ENCODE results near the gene M6PR.
"Not testable (repeated sequence)": the region's sequence is repeated elsewhere in the genome, so short reads cannot be mapped to it uniquely, and the experiment has no call there.

M6PR gene

DNA sequence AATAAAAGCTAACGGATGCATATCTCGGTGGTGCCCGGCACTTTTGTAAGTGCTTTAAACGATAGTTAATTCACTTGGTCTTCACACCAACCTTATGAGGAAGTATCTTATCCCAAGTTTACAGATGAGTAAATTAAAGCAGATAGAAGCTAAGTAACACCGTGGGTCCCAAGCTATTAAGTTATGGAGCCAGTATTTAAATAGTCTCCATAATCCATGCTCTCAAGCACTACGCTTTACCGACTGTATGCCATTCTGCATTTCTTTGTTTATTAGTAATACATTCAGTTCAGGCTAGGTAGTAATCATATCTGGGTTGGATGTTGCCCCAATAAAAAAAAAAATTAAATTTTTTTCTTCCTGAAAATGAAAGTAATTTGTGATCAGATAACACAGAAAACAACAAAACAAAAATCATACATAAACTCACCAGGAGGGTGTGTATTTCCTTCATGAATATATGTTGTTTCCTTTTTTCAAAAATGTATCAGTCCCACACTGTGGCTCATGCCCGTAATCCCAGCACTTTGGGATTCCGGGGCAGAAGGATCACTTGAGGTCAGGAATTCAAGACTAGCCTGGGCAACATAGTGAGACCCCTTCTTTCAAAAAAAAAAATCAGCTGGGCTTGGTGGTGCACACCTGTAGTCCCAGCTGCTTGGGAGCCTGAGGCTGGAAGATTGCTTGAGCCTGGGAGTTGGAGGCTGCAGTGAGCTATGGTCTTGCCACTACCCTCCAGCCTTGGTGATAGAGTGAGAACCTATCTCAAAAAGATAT lies 1.4 kb upstream of the M6PR start:
- DNase-seq, result no peak

DNA sequence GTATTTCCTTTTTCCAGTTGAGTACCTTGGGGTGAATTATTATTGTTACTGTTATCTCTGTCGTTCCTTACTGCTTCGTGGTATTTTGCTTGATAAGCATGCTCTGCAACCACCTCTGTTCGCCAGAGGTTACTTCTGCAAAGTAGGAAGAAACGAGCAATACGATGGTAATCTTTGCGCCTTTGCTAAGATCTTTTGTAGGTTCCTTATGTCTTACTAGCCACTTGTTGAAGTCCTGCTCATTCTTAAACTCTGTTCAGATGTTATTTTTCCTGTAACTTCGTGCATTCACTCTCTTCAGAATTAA lies 729 bp upstream of the M6PR start:
- DNase-seq, result no peak

DNA sequence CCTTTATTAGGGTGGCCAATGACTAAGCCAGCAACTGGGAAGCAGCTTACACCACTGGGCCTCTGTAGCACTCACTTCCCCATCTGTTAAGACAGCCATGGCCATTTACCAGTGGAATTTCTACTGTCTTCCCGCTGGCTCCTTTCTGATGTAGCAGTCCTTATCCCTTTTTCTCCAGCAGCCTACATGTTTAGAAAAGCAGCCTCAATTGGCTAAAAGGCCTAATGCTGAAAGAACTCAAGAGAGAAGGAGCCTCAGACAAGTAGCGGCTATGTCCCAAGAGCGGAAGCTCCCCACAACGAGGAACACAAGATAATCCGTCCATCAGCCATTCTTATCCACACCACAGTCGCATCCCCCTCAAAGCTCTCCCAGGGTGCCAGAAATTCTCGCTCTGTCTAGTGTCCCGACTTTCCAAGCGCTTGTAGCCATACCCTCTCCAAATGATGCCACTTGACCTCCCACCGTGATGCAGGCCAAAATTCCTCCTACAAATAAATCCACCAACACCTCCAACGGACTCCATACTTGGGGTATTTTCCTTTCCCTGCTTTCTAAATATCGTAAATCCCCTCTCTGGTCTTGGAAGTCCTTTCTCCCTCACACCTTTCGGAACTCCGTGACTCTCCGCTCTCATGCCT lies 624 bp downstream of the M6PR start:
- no peak for DNase-seq

DNA sequence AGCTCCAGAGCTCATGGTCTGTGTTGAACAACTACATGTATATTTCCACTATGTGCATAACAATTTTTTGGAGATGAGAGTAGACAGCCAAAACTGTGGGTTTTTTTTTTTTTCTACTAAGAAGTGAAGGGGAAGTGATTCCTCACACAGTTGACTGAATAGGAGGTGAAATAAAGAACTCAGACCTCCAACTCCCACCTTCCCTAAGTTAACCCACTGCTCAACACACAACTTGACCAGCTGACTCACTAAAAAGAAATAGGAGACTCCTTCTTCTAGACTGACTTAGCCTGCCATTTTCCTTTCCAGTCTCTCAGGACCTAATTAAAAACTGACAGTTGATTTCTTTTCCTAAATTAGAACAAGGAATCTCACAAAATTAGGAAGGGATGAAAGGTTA lies 1.7 kb downstream of the M6PR start:
- DNase-seq, result no peak

DNA sequence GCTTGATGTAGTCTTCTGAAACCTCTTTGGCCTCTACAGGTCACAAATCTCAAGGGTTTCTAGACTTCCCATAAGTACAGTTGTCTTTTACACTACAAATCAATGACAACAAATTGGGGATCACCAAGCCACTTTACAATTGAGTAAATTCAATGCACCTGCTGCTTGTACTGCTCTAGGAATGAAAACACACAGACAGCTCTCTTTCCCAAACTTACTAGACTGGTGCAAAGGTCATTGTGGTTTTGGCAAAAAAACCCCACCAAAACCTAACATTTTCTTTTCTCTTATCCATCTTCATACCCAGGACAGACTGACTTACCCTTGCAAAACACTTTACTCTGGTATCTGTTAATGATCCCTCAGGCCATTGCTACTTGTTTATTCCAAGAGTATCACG lies 2.7 kb downstream of the M6PR start:
- DNase-seq, result no peak

DNA sequence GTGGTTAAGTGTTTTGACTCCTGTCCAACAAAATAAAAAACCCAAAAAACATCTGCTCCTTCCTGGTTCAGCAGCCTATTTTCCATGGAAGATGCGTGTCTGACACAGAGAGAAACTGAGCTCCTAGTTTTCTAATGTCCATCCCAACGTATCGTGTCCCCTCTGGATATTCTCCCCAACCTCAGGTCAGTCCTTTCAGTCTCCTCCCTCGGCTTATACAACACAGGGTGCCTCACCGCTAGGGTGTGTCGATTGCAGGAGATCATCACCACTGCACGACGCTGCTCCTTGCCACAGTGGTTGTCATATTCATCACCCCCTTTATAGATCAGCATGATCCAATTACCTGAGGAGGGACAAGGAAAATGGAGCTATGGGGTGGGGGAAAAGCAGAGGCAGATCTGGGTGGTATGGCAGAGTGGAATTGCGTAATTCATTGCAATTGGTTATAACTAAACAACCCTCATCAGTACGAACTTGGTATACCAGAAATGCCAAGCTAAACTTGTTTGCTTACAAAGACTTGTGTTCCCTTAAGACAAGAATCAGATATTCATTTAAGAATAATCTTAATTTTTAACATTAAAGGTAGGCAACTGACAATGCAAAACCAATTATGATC lies 5.8 kb downstream of the M6PR start:
- no peak for DNase-seq

DNA sequence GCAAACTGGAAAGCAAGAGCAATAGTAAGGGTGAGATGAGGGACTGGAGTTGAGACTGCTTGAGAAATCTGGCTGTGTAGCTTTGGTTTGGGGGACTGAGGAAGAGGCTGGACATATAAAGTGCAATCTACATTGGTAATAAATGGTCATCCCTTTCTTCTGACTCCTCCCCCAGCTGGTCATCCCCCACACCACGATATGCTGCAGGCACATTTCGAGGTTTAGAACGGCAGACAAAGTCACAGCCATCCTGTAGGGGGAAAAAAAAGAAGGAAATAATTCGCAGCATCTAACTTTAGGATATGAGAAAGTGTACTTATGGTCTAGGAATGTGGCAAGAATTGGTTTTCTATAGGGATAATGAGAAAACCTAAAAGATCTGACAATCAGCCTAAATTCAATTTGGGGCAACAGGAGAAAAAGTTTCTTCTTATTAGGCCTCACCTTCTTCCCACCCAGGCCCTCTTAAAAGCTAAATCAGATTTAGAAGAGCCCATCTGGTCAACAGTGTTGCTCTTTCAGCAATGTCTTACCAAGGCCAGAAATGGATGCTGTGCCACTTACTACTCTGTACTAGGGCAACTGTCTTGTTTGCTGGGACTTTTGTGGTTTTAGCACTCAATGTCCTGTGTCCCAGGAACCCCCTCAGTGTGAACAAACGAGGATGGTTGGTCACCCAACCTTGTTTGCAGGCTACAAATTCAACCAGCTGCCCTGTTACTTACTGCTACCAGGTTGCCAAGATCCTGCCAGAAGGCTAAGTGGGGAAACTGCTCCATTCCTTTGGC lies 7.6 kb downstream of the M6PR start:
- DNase-seq, result no peak

DNA sequence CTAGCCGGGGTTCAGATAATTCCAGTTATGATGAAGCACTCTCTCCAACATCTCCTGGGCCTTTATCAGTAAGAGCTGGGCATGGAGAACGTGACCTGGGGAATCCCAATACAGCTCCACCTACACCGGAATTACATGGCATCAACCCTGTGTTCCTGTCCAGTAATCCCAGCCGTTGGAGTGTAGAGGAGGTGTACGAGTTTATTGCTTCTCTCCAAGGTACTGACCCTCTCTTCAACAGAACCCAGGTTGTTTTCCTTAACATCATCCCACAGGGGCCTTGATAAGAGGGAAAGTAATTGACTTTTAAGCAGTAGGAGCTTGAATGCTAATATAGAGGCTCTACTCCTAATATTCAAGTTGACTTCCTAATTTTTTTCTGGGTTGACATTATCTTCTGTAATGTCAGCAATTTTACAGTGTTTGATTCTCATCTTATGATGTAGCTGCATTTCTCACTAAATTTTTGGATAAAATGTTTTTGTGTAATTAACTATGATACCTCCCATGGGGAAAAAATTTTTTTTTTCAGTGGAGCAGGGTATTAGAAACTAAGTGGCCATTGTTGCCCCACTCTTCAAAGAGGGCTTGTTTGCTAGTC lies 11.5 kb downstream of the M6PR start:
- DNase-seq, result not testable (repeated sequence)

DNA sequence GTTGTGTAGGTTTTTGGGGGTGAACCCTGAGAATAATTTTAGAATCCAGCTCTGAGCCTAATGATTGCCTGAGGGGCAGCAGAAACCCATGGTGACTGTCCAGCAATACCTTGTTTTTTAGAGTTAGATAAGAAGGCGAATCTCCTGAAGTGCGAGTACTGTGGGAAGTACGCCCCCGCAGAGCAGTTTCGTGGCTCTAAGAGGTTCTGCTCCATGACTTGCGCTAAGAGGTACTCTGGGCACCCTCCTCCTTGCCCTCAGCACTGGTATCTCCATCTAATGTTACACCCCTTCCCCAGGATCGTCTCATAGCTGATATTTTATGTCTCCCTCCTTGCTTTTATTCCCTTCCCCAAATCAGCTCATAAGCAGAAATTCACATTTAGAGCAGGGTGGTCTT lies 12.7 kb downstream of the M6PR start:
- no peak for DNase-seq

DNA sequence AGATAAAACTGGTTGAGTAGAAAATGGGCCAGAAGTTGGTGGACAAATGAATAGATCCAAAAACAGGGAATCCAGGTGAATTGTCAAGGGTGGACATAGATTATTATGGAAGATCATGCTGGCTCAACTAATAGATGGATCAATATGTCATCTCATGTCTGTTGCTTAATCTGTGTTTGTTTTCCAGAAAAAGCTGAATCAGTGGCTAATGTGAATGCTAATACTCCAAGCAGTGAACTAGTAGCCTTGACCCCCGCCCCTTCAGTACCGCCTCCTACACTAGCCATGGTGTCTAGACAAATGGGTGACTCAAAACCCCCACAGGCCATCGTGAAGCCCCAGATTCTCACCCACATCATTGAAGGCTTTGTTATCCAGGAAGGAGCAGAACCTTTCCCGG lies 15.4 kb downstream of the M6PR start:
- DNase-seq, result not testable (repeated sequence)

DNA sequence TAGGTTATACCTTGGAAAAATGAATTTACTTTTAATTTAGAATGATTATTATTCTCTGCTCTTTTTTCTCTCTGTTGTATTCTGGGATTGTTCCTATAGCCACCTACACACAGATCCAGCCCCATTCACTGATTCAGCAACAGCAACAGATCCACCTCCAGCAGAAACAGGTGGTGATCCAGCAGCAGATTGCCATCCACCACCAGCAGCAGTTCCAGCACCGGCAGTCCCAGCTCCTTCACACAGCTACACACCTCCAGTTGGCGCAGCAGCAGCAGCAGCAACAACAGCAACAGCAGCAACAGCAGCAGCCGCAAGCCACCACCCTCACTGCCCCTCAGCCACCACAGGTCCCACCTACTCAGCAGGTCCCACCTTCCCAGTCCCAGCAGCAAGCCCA lies 17.0 kb downstream of the M6PR start:
- DNase-seq, result not testable (repeated sequence)

DNA sequence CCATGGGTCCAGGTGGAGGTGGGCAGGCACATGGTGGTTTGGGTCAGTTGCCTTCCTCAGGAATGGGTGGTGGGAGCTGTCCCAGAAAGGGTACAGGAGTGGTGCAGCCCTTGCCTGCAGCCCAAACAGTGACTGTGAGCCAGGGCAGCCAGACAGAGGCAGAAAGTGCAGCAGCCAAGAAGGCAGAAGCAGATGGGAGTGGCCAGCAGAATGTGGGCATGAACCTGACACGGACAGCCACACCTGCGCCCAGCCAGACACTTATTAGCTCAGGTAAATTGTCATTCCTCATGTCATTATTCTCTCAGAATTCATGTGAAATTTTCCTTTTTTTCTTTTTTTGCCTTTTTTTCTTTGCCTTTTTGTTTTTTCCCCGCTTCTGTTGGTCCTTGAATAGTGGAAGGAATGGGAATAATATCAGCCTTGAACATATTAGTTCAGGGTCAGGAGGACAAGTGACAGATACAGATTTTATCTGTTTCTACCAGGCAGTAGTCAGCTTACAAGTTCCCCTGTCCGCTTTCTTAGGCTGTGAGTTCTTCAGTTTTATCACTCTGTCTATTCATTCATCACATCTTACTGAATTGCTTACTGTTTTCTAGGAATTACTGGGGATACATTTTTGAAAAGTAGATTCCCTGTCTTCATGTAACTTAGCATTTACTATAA lies 18.7 kb downstream of the M6PR start:
- not testable (repeated sequence) for DNase-seq

DNA sequence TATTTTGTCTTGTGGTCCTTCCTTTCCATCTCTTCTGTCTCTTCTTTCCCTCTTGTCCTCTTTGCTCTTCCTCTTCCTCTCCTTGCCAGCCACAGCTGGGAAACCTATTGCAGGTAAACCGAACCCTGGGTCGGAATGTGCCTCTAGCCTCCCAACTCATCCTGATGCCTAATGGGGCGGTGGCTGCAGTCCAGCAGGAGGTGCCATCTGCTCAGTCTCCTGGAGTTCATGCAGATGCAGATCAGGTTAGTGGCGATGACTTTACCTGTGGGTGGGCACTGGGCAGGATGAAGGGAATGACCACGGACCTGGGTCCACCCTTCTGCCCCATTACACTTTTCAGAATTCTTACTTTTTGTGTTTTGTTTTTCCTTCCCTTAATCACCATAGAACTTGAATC lies 26.9 kb downstream of the M6PR start:
- DNase-seq, result no peak

DNA sequence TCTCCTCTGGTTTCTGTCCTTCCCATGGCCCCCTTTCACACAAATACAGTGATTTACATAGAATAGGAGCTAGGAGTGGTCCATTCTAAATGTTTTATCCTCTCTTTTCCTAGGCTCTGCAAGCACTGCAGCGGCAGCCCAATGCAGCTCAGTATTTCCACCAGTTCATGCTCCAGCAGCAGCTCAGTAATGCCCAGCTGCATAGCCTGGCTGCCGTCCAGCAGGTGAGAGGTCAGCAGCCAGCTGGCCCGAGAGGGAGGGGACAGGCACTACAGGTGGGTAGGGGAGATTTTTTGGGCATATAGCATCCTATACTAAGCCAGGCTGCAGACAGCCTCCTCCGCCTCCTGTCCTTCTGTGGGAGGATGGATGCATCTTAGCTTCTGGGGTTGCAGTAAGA lies 29.8 kb downstream of the M6PR start:
- DNase-seq, result not testable (repeated sequence)

DNA sequence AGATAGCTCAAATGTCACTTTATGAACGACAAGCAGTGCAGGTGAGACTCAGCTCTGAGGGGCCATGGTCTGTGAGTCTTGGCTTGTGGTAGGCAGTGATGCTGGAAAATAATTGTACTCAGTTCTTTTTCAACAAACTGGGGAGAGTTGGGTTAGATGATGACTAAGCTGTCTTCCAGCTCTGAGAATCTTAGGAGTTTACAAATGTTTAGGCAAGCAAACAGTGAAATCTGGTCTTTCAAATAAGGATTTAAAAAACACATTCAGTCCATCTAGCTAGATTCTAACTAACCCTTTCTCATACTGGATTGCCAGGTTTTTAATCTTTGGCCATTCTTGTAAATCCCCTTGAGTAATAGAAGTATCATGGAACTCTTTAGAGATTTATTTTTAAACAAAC lies 31.7 kb downstream of the M6PR start:
- no peak for DNase-seq

DNA sequence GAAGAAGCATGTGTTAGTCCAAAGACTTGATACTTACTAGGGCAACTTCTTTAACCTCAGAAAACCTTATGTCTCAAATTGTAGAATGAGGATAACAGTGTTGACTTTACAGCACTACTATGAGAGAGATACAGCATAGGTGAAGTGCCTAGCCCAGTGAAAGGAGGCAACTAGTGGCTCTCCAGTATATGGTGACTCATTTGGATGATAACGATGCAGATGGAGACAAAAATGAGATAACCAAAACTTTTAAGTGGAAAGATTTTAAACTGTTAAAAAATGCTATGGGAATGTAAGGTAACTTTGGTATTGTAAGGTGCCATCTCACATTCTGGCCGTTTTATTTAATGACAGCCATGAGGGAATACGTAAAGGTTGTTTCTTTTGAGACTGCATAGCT lies 32.4 kb downstream of the M6PR start:
- no peak for DNase-seq

DNA sequence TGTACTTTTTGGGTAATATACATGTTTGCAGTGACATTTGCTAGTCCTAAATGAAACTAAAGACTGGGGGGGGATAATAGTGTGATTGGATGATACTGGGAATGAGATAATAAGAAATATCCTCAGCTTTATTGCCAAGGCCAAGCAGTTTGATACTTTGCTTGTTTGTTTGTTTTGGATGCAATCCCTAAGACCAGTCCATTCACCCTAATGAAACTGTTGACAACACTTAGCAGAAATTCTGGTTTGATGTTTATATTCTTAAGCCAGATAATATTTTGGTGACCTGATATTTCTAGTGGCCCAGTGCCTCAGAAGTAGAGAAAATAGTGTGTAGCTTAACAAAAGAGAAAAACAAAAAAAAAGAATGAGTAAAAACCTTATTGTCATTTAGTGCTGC lies 33.3 kb downstream of the M6PR start:
- no peak for DNase-seq

DNA sequence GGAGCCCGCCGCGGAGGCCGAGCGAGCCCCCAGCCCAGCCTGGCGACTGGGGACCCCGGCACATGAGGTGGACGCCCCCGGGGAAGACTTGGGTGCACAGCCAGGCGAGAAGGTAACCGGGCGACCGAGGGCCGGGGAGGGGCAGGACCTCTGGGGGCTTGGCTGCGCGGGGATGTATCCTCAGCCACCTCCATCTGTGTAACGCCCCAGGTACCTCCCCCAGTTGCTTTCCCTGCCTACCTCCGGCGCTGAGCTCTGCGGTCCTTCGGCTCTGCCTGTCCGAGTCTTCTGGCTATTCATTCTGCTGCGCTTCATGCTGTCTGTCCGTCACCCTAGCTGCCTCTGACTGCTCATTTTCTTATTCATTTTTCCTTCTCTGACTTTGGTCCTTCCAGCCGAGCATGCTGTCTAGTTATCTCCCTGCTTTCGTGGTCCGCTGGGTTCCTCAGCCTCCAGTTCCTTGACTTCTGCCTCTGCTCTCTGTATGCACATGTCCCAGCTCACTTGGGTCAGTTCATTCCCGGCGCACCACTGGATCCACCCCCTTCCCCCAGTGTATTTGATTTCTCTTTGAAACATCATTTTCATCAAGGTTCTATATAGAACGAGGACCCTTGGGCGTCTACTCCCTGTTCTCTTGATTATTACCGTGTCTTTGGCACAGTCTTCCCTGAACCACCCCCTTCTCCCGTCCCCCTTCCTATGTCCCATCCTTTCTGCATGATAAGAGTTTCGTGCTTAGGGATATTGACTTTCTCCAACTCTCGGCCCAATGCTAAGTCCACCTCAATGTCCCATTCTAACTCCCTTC lies 34.5 kb downstream of the M6PR start:
- DNase-seq, result peak; percentile 77

DNA sequence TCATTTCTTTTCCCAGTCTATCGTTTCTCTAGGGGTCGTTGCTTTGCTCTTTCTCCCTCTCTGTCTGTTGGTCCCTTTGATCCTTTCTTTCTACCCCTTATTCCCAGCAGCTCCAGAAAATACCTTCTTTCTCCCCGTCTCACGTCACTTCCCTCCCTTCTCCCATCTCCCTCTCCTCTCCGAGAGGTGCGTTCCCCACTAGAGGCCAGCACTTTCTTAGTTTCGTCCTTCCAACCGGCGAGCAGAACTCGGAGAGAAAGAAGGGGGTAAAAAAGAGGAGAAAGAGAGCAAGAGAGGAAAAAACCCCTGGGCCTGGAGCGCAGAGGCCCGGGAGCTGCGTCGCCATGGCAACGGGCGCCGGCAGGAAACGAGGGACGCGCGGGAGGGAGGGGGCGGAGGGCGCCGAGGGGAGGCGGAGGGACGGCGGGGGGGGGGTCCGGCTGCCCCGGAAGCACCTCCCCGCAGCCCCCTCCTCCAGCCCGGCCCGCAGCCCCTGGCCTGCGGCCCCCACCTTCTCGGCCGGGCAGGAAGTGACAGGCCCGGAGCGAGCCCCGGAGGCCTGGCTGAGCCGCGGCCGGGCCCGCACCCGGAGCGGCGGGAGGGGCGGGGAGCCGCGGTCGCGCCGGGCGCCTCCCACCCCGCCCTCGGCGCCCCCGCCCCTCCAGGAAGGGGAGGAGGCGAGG lies 35.3 kb downstream of the M6PR start, which contains the start of gene PHC1:
TSS of gene PHC1 (plus strand) at position 477 of the 683 bp plus-strand sequence. CDS start 3,169 bp downstream, outside the sequence.
- peak; percentile 97 for DNase-seq

DNA sequence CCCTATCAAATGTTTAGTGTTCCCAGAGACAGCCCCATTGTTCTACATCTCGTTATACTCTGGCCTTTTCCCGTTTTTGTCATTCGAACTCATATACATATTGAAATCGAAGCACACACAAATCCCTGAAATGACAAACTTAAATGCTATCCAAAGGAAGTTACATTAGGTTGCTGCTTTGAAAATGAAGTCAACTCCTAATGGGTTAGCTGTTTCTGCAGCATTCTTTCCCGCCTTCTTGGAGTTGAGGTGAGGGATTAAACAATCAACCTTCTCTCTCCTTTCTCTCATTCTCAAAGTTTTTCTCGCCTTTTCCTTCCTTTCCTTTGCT lies 35.8 kb downstream of the M6PR start:
- DNase-seq, result no peak

DNA sequence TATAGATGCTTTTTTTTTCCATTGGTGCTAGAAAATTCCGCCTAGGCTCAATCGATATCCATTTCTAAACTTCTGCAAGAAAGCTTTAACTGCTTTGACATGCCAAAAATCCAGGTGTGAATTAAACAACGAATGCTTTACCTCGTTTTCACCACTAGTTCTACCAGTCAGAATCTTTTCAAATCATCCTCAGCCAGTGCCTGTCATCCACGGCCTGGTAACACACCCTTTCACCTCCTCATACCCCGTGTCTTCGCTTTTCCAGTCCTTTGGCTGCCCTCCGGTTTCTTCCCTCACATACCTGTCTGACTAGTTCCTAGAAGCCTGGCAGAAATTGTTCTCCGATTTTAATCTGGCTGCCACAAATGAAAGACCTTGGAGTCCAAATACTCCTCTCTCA lies 36.5 kb downstream of the M6PR start:
- peak; percentile 70 for DNase-seq

All from eye (tissue), 1 donor.